Activated CD4-positive, alpha-beta T cell treated with anti-CD3 and anti-CD28 coated beads, Interleukin-2, amount 10 ng/mL, durations not matched to agents 7 days and 5 days (primary cell): ENCODE measurements around the gene FOXL3. TPM values are rescaled to one million over a fixed set of nuclear protein-coding genes. Genes with fewer than 3 reads are reported as not detected.
"Not testable (repeated sequence)": the region's sequence is repeated elsewhere in the genome, so short reads cannot be mapped to it uniquely, and the experiment has no call there.

Source experiments
- CTCF ChIA-PET: fragments of 350-600 bp; sonication (Branson Sonifier 250); formaldehyde crosslinking; loops from one replicate; lab custom pipeline; 2021; ENCODE audit warnings: antibody characterized with exemption; lab: Charles Lee
- POLR2A ChIA-PET: fragments of 350-600 bp; sonication (Branson Sonifier 250); formaldehyde crosslinking; loops from one replicate; lab custom pipeline; 2021; ENCODE audit warnings: antibody characterized with exemption; lab: Charles Lee
- DNase-seq: peaks from one replicate; pipeline ENCODE4 v3.0.0-alpha.2; 2020
- H3K27ac Mint-ChIP-seq: one replicate; pipeline ENCODE4 v1.8.0; 2021; ENCODE audit warnings: mild to moderate bottlenecking, moderate library complexity, mixed read lengths
- H3K27me3 Mint-ChIP-seq: one replicate; pipeline ENCODE4 v1.8.0; 2021; ENCODE audit warnings: mixed read lengths
- H3K36me3 Mint-ChIP-seq: one replicate; pipeline ENCODE4 v1.8.0; 2021; ENCODE audit warnings: low read depth, mixed read lengths
- H3K4me1 Mint-ChIP-seq: one replicate; pipeline ENCODE4 v1.8.0; 2021; ENCODE audit warnings: mixed read lengths
- H3K4me3 Mint-ChIP-seq: one replicate; pipeline ENCODE4 v1.8.0; 2021; ENCODE audit warnings: mild to moderate bottlenecking, moderate library complexity, mixed read lengths
- H3K9me3 Mint-ChIP-seq: one replicate; pipeline ENCODE4 v1.8.0; 2021; ENCODE audit warnings: mixed read lengths
- total RNA-seq, 2 experiments: library from RNA; stranded (reverse); gene quantifications; one replicate each; pipeline ENCODE4 v1.2.3, GENCODE V29; 2021

FOXL3 gene
- total RNA-seq, 2 experiments from 2014 or later = not detected

DNA sequence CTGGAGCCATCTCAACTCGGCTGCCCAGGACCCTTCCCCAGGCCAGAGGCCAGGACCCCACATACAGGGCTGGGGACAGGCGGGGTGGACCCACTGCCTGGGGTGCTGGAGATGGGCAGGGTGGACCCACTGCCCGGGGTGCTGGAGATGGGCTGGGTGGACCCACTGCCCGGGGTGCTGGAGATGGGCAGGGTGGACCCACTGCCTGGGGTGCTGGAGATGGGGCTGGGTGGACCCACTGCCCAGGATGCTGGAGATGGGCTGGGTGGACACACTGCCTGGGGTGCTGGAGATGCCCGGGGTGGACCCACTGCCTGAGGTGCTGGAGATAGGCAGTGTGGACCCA, 32.4 kb upstream of the FOXL3 start:
- peaks cover 5% of the 10 kb centered on the region for H3K9me3 Mint-ChIP-seq
- DNase-seq = no peak
- POLR2A ChIA-PET = no interaction called here
- no peaks in the 10 kb centered on the region for H3K27me3 Mint-ChIP-seq
- no peak overlapping the region for H3K4me3 Mint-ChIP-seq
- no peaks in the 10 kb centered on the region for H3K4me1 Mint-ChIP-seq
- no peak overlapping the region for H3K27ac Mint-ChIP-seq
- peaks cover 6% of the 10 kb centered on the region for H3K36me3 Mint-ChIP-seq
- CTCF ChIA-PET = no interaction called here

DNA sequence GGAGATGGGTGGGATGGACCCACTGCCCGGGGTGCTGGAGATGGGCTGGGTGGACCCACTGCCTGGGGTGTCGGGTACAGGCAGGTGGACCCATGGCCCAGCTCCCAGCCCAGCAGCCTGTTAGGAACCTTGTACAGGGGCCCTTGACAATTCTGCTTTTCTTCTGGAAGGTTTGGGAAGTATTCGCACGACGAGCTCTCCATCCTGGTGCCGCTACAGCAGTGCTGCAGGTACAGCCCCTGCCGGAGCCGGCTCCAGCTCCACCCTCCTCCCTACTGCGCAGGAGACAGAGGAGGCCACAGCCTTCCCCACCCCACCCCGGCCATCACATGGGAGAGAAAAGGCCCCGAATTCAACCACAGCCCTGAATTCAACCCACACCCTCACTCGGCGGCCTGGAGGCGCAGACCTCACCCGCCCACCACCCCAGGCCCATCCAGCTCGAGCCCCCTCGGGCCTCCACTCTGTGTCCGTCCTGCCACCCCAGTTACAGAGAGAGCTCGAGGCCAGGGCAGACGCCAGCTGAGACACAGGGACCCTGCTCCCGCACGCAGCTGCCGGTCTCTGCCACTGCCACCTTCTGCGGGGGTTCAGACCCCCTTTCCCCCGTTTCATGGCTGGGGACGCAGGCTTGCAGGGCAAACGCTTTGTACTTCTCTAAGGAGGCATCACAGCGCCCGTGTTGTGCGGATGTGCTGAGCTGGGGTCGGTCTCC, 31.3 kb upstream of the FOXL3 start:
- no peak for DNase-seq
- Mint-ChIP-seq H3K27ac (no peak overlapping the region), H3K4me1 (no peaks in the 10 kb centered on the region), H3K9me3 (peaks cover 5% of the 10 kb centered on the region), H3K27me3 (no peaks in the 10 kb centered on the region), H3K4me3 (no peak overlapping the region), H3K36me3 (peaks cover 6% of the 10 kb centered on the region)
- POLR2A ChIA-PET = no interaction called here
- CTCF ChIA-PET = no interaction called here

DNA sequence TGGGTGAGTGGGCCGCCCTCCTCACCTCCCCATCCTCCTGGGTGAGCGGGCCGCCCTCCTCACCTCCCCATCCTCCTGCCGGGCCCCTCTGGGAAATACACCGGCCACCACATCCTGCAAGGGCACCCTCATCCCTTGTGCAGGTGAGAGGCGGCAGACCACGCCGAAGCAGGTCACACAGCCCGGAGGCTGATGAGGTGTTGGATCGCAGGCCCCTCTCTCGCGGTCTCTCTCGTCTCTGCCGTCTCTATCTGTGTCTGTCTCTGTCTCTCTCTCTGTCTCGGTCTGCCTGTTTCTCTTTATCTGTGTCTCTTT, 30.8 kb upstream of the FOXL3 start:
- Mint-ChIP-seq H3K9me3 (peaks cover 5% of the 10 kb centered on the region), H3K27ac (no peak overlapping the region), H3K4me3 (no peak overlapping the region), H3K4me1 (no peaks in the 10 kb centered on the region), H3K27me3 (no peaks in the 10 kb centered on the region), H3K36me3 (peaks cover 6% of the 10 kb centered on the region)
- ChIA-PET POLR2A (no interaction called here), CTCF (no interaction called here)
- no peak for DNase-seq

DNA sequence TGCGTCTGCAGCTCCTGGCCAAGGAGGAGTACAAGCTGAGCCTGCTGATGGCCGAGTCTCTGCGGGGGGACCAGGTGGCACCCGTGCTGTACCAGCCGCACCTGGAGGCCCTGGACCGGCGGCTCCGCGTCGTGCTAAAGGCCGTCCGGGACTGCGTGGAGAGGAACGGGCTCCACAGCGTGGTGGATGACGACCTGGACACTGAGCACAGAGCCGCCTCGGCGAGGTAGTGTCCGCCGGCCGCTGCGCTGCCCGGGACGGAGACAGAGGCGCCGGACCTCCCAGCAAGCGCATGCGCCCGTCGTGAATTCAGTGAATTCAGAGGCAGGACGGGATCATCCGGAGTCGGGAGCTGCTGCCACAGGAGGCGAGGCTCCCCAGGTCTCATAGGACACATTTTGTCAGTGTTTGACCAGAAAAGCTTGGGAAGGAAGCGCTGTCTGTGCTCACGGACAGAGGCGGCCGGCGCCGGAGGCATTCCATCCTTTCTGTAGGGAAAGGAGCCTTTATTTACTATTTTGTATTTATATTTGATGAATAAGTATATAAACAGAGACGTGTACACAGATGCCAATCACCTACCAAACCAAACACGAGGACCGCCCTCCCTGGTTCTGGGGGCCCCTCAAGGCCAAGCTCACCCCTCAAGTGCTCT, 30.1 kb upstream of the FOXL3 start:
- H3K4me3 Mint-ChIP-seq = no peak overlapping the region
- no peaks in the 10 kb centered on the region for H3K4me1 Mint-ChIP-seq
- no peaks in the 10 kb centered on the region for H3K27me3 Mint-ChIP-seq
- peaks cover 5% of the 10 kb centered on the region for H3K9me3 Mint-ChIP-seq
- POLR2A ChIA-PET = no interaction called here
- no peak for DNase-seq
- CTCF ChIA-PET = no interaction called here
- no peak overlapping the region for H3K27ac Mint-ChIP-seq
- peaks cover 6% of the 10 kb centered on the region for H3K36me3 Mint-ChIP-seq

DNA sequence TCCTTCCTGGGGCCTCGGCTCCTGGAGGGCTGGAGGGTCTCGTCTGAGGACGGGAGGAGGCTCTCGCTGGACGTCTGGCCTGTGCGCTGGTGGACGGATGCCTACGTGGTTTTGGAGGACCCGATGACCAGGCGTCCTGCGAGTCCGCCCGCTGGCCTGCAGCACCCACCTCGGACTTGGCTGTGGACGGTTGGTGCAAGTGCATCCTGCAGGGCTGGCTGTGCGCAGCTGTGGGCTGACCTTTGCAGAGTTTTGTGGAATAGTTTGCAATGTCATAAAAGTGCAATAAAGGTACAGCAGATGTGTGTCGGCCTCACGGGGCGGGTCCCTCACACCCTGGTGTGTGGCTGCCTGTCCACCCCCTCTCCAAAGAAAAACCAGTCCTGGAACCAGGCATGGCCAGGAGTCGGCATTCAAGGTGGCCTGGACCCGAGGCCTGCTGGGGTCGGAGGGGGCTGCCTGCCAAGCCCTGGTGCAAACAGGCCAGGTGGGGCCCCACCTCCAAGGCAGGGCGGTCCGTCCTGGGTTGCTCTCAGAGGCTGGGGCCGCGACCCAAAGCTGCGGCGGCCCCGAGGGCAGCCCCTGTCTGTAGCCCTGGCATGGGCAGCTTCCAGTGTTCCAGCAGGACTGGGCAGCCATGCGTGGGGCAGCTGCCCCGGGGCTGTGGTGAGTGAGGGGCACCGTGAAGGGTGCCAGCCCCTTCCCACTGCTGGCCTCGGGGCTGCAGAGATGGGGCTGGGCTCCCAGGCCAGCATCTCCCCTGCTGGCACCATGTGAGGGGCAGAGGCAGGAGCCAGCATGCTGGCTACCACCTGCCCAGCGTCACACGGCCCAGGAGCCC, 29.3 kb upstream of the FOXL3 start:
- no peaks in the 10 kb centered on the region for H3K4me1 Mint-ChIP-seq
- POLR2A ChIA-PET = no interaction called here
- CTCF ChIA-PET = no interaction called here
- H3K27me3 Mint-ChIP-seq = no peaks in the 10 kb centered on the region
- no peak overlapping the region for H3K27ac Mint-ChIP-seq
- peaks cover 5% of the 10 kb centered on the region for H3K9me3 Mint-ChIP-seq
- H3K36me3 Mint-ChIP-seq = peaks cover 6% of the 10 kb centered on the region
- H3K4me3 Mint-ChIP-seq = no peak overlapping the region
- no peak for DNase-seq

DNA sequence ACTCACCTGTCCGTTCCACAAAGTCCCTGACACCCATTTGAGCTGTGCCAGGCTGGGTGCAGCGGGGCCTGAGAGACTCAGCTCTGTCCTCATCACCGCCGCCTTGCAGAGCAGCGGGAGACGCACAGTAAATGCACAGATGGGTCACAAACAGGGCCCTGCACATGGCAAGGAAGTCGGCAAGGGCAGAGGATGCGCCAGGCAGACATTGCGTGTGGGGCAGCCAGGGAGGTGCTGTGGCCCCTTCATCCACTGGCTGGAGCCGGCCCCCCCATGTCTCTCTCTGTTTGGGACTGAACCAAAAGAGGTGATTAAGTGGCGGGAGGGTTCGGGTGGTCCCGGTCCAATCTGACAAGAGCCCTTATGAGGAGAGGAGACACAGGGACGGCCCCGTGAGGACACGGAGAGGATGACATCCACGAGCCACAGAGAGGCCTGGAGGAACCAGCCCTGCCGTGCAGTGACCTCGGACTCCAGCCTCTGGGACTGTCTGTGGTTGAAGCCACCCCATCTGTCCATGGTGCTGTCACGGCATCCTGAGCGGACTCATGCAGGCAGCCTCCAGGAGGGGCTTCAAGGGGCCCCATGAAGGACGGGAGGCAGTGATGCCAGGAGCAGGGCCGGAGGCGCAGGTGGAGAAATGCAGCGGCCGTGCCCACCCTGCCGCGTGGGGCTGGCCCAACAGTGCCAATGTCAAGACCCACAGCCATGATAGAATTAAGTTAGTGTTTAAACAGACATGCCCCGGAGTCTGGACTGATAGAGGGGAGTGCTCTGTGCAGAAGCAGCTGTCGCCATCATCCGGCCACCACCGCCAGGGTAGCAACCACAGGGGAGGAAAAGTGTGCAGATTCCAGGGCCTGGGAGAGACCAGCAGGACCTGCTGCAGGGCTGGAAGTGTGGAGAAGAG, 28.4 kb upstream of the FOXL3 start:
- ChIA-PET CTCF (interaction anchor here (1.1 to 2.7 kb wide), 5 partner anchors 11 to 571 kb away, joined by 3 to 23 read pairs (median 4); no protein-coding TSS in a partner anchor), POLR2A (no interaction called here)
- Mint-ChIP-seq H3K27me3 (no peaks in the 10 kb centered on the region), H3K36me3 (peaks cover 6% of the 10 kb centered on the region), H3K4me3 (no peak overlapping the region), H3K4me1 (no peaks in the 10 kb centered on the region), H3K27ac (peak overlapping the region; percentile 9), H3K9me3 (peaks cover 5% of the 10 kb centered on the region)
- DNase-seq = no peak

DNA sequence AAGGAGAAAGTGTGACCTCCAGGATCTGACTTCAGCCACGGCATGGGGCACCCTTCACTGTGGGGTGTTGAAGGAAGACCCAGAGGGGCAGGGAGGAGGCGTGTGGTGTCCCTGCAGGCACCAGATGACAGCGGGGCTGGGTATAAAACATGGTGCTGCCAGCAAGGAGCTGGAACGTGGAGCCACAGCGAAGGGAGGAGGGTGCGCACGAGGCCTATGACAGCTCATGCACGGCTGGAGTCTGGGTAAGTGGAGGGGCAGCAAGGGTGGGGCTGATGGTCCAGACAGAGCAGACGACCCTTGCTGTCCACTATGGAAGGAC, 27.8 kb upstream of the FOXL3 start:
- no peak overlapping the region for H3K27ac Mint-ChIP-seq
- no peaks in the 10 kb centered on the region for H3K4me1 Mint-ChIP-seq
- DNase-seq = no peak
- POLR2A ChIA-PET = no interaction called here
- H3K27me3 Mint-ChIP-seq = no peaks in the 10 kb centered on the region
- CTCF ChIA-PET = interaction anchor here (0.6 to 2.7 kb wide), 9 partner anchors 8 to 596 kb away, joined by 3 to 23 read pairs (median 3); no protein-coding TSS in a partner anchor
- peaks cover 5% of the 10 kb centered on the region for H3K9me3 Mint-ChIP-seq
- no peak overlapping the region for H3K4me3 Mint-ChIP-seq
- H3K36me3 Mint-ChIP-seq = peaks cover 6% of the 10 kb centered on the region

DNA sequence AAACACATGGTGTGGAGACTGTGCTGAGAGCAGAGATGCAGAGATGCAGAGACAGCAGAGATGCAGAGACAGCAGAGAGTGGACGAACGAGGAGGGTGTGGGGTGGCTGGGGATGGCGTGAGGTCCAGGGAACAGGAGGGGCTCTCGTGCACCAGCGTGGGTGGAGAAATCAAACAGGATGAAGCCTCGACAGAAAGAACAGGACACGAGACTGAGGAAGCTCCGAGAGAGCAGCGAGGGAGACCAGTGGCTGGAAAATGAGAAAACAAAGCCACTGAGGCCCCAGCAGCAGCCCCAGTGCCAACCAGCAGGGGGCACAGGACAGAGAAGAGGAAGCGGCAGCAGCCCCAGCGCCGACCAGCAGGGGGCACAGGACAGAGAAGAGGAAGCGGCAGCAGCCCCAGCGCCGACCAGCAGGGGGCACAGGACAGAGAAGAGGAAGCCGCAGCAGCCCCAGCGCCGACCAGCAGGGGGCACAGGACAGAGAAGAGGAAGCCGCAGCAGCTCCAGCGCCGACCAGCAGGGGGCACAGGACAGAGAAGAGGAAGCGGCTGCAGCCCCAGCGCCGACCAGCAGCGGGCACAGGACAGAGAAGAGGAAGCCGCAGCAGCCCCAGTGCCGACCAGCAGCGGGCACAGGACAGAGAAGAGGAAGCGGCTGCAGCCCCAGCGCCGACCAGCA, 27.2 kb upstream of the FOXL3 start:
- H3K27me3 Mint-ChIP-seq, H3K4me1 Mint-ChIP-seq, H3K27ac Mint-ChIP-seq, POLR2A ChIA-PET, H3K36me3 Mint-ChIP-seq, H3K4me3 Mint-ChIP-seq, H3K9me3 Mint-ChIP-seq: not testable (repeated sequence)
- CTCF ChIA-PET = interaction anchor here (0.6 to 2.7 kb wide), 11 partner anchors 9 to 595 kb away, joined by 3 to 23 read pairs (median 3); no protein-coding TSS in a partner anchor
- DNase-seq = peak; percentile 17

DNA sequence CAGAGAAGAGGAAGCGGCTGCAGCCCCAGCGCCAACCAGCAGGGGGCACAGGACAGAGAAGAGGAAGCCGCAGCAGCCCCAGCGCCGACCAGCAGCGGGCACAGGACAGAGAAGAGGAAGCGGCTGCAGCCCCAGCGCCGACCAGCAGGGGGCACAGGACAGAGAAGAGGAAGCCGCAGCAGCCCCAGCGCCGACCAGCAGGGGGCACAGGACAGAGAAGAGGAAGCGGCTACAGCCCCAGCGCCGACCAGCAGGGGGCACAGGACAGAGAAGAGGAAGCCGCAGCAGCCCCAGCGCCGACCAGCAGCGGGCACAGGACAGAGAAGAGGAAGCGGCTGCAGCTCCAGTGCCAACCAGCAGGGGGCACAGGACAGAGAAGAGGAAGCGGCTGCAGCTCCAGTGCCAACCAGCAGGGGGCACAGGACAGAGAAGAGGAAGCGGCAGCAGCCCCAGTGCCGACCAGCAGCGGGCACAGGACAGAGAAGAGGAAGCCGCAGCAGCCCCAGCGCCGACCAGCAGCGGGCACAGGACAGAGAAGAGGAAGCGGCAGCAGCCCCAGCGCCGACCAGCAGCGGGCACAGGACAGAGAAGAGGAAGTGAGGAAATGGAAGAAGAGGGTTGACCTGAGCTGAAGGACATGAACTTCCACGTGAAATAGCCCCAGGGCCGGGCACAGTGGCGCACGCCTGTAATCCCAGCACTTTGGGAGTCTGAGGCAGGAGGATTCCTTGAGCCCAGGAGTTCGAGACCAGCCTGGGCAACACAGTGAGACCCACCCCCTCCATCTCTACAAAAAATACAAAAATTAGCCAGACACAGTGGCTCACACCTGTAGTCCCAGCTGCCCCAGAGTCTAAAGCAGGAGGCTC, 26.3 kb upstream of the FOXL3 start:
- H3K36me3 Mint-ChIP-seq, H3K4me1 Mint-ChIP-seq, H3K27me3 Mint-ChIP-seq, DNase-seq, H3K4me3 Mint-ChIP-seq, POLR2A ChIA-PET, H3K9me3 Mint-ChIP-seq: not testable (repeated sequence)
- H3K27ac Mint-ChIP-seq = peak overlapping the region; percentile 57
- CTCF ChIA-PET = interaction anchor here (0.6 to 2.9 kb wide), 21 partner anchors 8 to 638 kb away, joined by 3 to 23 read pairs (median 3); no protein-coding TSS in a partner anchor

DNA sequence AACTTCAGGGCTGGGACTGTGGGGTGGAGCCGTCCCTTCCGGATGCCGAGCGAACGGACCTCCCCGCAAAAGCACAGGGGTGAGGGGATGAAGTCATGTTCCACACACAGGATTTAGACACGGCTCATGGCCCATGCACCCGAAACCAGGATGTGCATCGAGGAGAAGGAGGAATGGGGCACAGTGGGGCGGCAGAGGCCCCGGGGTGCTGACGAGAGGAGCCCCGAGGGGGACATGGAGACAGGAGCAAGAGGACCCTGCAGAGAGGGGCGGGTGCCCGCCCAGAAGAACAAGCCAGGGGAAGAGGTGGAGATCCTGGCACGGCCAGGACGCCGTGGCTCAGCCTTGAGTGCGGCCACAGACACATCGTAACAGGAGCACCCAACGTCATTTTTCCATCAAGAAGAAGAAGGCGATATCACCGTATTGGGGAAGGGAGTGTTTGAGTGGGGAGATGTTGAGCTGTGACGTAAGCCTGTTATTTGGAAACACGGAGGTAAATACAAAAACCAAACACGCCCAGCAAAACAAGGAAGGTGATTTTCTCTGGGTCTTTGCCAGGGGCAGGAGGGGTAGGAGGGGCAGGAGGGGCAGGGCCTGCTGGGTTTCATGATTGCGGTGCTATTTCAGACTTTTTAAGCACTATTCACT, 25.3 kb upstream of the FOXL3 start:
- ChIA-PET POLR2A (no interaction called here), CTCF (interaction anchor here (0.6 to 2.9 kb wide), 19 partner anchors 7 to 637 kb away, joined by 3 to 23 read pairs (median 3); no protein-coding TSS in a partner anchor)
- no peaks in the 10 kb centered on the region for H3K4me1 Mint-ChIP-seq
- no peak overlapping the region for H3K4me3 Mint-ChIP-seq
- peaks cover 5% of the 10 kb centered on the region for H3K9me3 Mint-ChIP-seq
- no peak for DNase-seq
- H3K36me3 Mint-ChIP-seq = peaks cover 6% of the 10 kb centered on the region
- no peak overlapping the region for H3K27ac Mint-ChIP-seq
- no peaks in the 10 kb centered on the region for H3K27me3 Mint-ChIP-seq
